ENCODE results near the gene ME3. TPM values are rescaled to one million over a fixed set of nuclear protein-coding genes. Genes with fewer than 3 reads are reported as not detected.

The ME3 gene
- polyA plus RNA-seq, 1 experiment, result 15.8 TPM

- ChIA-PET POLR2A (no interaction called here), CTCF (interaction anchor here (0.6 to 1.5 kb wide), 2 partner anchors 10 to 66 kb away, joined by 3 read pairs; no protein-coding TSS in a partner anchor)
- DNase-seq (ENCODE audit: low read depth), result no peak
- Histone ChIP-seq H3K27me3 (ENCODE audit: control insufficient read depth, insufficient read depth, low read length) (no peaks in the 10 kb centered on the region), H3K4me3 (ENCODE audit: low read depth, low read length) (no peak overlapping the region), H3K36me3 (ENCODE audit: control insufficient read depth, insufficient read depth, low read length) (no peaks in the 10 kb centered on the region)
- TF ChIP-seq, protein P1, sequence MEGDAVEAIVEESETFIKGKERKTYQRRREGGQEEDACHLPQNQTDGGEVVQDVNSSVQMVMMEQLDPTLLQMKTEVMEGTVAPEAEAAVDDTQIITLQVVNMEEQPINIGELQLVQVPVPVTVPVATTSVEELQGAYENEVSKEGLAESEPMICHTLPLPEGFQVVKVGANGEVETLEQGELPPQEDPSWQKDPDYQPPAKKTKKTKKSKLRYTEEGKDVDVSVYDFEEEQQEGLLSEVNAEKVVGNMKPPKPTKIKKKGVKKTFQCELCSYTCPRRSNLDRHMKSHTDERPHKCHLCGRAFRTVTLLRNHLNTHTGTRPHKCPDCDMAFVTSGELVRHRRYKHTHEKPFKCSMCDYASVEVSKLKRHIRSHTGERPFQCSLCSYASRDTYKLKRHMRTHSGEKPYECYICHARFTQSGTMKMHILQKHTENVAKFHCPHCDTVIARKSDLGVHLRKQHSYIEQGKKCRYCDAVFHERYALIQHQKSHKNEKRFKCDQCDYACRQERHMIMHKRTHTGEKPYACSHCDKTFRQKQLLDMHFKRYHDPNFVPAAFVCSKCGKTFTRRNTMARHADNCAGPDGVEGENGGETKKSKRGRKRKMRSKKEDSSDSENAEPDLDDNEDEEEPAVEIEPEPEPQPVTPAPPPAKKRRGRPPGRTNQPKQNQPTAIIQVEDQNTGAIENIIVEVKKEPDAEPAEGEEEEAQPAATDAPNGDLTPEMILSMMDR (IDR thresholded peaks at IDR 0.05; ENCODE audit: insufficient read depth, low read depth, low read length), result no peak
These were observed 26.8 kb upstream of the ME3 start for GRCh38 chr11:86699040-86699791.

DNA sequence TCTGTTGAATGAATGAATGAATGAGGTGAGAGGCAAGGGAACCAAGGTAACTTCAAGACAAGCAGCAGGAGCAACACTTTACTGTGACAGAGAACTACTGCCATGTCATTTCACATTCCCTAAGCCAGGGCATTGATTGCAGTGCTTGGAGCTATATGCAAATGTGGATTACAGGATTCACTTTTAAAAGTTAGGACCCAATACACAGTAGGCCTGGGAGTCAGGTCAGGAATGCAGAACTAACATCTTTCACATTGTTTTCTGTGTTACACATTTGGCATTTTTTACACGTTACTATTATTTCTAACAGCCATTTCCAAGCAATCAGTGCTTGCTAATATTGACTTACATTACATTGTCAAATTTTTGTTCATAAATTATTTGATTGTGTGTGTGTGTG, 26.2 kb upstream of the ME3 start:
- Histone ChIP-seq H3K36me3 (ENCODE audit: control insufficient read depth, insufficient read depth, low read length) (no peaks in the 10 kb centered on the region), H3K4me3 (ENCODE audit: low read depth, low read length) (no peak overlapping the region), H3K27me3 (ENCODE audit: control insufficient read depth, insufficient read depth, low read length) (no peaks in the 10 kb centered on the region)
- TF ChIP-seq, protein P1 (IDR thresholded peaks at IDR 0.05; ENCODE audit: insufficient read depth, low read depth, low read length), result no peak
- no peak for DNase-seq (ENCODE audit: low read depth)
- POLR2A ChIA-PET, result no interaction called here
- CTCF ChIA-PET, result interaction anchor here (1.5 kb wide), 1 partner anchor 65 kb away, joined by 3 read pairs; no protein-coding TSS in a partner anchor

- Histone ChIP-seq H3K4me3 (ENCODE audit: low read depth, low read length) (no peak overlapping the region), H3K27me3 (ENCODE audit: control insufficient read depth, insufficient read depth, low read length) (no peaks in the 10 kb centered on the region), H3K36me3 (ENCODE audit: control insufficient read depth, insufficient read depth, low read length) (no peaks in the 10 kb centered on the region)
- ChIA-PET POLR2A (interaction anchor here (0.6 kb wide), 3 partner anchors 8 to 809 kb away, joined by 3 to 18 read pairs (median 15); no protein-coding TSS in a partner anchor), CTCF (interaction anchor here (0.7 to 1.5 kb wide), 8 partner anchors 9 to 112 kb away, joined by 3 to 5 read pairs (median 3); no protein-coding TSS in a partner anchor)
- TF ChIP-seq, protein P1 (IDR thresholded peaks at IDR 0.05; ENCODE audit: insufficient read depth, low read depth, low read length), result no peak
- no peak for DNase-seq (ENCODE audit: low read depth)
These were observed 24.0 kb upstream of the ME3 start for GRCh38 chr11:86696451-86696850.

DNA sequence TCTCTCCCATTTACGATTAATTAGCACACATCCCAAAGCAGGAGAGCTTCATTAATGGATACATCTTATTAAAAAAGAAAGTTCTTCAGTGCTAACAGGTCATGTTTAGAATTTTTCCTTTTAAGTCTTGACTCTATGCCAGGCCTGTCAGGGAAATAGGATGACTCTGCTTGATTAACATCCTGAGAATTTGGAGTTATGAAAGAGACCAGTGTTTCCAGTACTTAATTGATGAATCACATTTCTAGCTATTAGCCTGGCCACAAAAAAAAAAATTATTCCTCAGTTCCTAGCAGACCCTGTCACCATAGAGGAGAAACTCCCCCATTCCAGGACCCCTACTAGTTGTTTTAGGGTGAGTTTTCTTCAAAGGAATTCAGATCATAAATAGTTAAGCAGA, 23.6 kb upstream of the ME3 start:
- ChIA-PET CTCF (interaction anchor here (0.7 to 1.9 kb wide), 10 partner anchors 13 to 122 kb away, joined by 3 to 5 read pairs (median 3); no protein-coding TSS in a partner anchor), POLR2A (interaction anchor here (0.6 kb wide), 1 partner anchor 808 kb away, joined by 18 read pairs; no protein-coding TSS in a partner anchor)

DNA sequence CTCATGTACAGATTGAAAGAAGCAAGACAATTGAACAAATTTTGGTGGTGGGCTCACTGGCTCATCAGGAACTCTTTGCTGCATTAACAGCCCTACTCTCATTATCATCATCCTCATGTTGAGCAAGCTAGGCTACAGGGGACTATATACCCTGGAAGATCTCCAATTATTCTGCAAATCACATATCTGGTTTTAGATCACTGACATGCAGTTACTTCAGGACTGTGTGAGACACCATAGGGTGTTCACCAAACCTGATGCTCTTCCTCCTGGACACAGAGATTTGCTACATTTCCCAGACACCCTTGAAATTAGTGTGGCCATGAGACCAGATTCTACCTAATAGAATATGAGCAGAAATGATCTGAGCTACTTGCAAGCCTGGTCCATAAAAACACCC, 23.0 kb upstream of the ME3 start:
- Histone ChIP-seq H3K4me3 (ENCODE audit: low read depth, low read length) (no peak overlapping the region), H3K36me3 (ENCODE audit: control insufficient read depth, insufficient read depth, low read length) (no peaks in the 10 kb centered on the region), H3K27me3 (ENCODE audit: control insufficient read depth, insufficient read depth, low read length) (no peaks in the 10 kb centered on the region)
- TF ChIP-seq, protein P1 (IDR thresholded peaks at IDR 0.05; ENCODE audit: insufficient read depth, low read depth, low read length), result no peak
- ChIA-PET CTCF (interaction anchor here (0.7 to 1.9 kb wide), 8 partner anchors 12 to 122 kb away, joined by 3 to 6 read pairs (median 4); no protein-coding TSS in a partner anchor), POLR2A (no interaction called here)
- DNase-seq (ENCODE audit: low read depth), result no peak

More for the DNA sequence above, 23.6 kb upstream of the ME3 start:
- TF ChIP-seq, protein P1 (IDR thresholded peaks at IDR 0.05; ENCODE audit: insufficient read depth, low read depth, low read length), result no peak
- Histone ChIP-seq H3K36me3 (ENCODE audit: control insufficient read depth, insufficient read depth, low read length) (no peaks in the 10 kb centered on the region), H3K4me3 (ENCODE audit: low read depth, low read length) (no peak overlapping the region), H3K27me3 (ENCODE audit: control insufficient read depth, insufficient read depth, low read length) (no peaks in the 10 kb centered on the region)
- peak; percentile 87 for DNase-seq (ENCODE audit: low read depth)
